Astrocyte (in vitro differentiated cells and primary cell): ENCODE results near the gene SPPL3. TPM values are rescaled to one million over a fixed set of nuclear protein-coding genes. Genes with fewer than 3 reads are reported as not detected.

Source experiments
- DNase-seq: peaks from one replicate; pipeline ENCODE4 v3.0.0-alpha.2; 2010; ENCODE audit warnings: low read depth
- FAIRE-seq: peaks from 2 replicates; lab custom pipeline; 2011; peaks lifted over from hg19 to GRCh38; lab: Jason Lieb, UNC
- H2AFZ ChIP-seq: 2 replicates; pipeline ENCODE4 v1.6.0; 2012; ENCODE audit warnings: low read depth, low read length, inconsistent platforms
- H3K27ac ChIP-seq: 2 replicates; pipeline ENCODE4 v1.5.1; 2011; ENCODE audit warnings: low read depth, low read length, inconsistent platforms
- H3K27me3 ChIP-seq: 2 replicates; pipeline ENCODE4 v1.6.0; 2011; ENCODE audit warnings: low read length, inconsistent platforms; ENCODE audit not compliant: insufficient read depth
- H3K36me3 ChIP-seq: 2 replicates; pipeline ENCODE4 v1.5.1; 2011; ENCODE audit warnings: low read length, inconsistent platforms; ENCODE audit not compliant: insufficient read depth
- H3K4me1 ChIP-seq: 2 replicates; pipeline ENCODE4 v1.5.1; 2011; ENCODE audit warnings: low read length, inconsistent platforms; ENCODE audit not compliant: insufficient read depth
- H3K4me2 ChIP-seq: 2 replicates; pipeline ENCODE4 v1.6.0; 2012; ENCODE audit warnings: low read length, inconsistent platforms
- H3K4me3 ChIP-seq: 2 replicates; pipeline ENCODE4 v1.5.1; 2011; ENCODE audit warnings: low read depth, mild to moderate bottlenecking, low read length, inconsistent platforms; ENCODE audit not compliant: insufficient read depth
- H3K79me2 ChIP-seq: 2 replicates; pipeline ENCODE4 v1.6.0; 2012; ENCODE audit warnings: mild to moderate bottlenecking, low read length, inconsistent platforms; ENCODE audit not compliant: insufficient read depth
- H3K9ac ChIP-seq: 2 replicates; pipeline ENCODE4 v1.6.0; 2012; ENCODE audit warnings: mild to moderate bottlenecking, low read length, inconsistent platforms
- H3K9me3 ChIP-seq: 2 replicates; pipeline ENCODE4 v1.5.1; 2012; ENCODE audit warnings: low read depth, mild to moderate bottlenecking, low read length, inconsistent platforms; ENCODE audit not compliant: insufficient read depth
- H4K20me1 ChIP-seq: 2 replicates; pipeline ENCODE4 v1.6.0; 2012; ENCODE audit warnings: low read length, inconsistent platforms; ENCODE audit not compliant: insufficient read depth
- H3K27ac Mint-ChIP-seq: one replicate; pipeline ENCODE4 v1.8.0; 2021; ENCODE audit warnings: mild to moderate bottlenecking, mixed read lengths; ENCODE audit not compliant: unreplicated experiment
- H3K27me3 Mint-ChIP-seq: one replicate; pipeline ENCODE4 v1.8.0; 2021; ENCODE audit warnings: low read depth, mixed read lengths; ENCODE audit not compliant: unreplicated experiment
- H3K36me3 Mint-ChIP-seq: one replicate; pipeline ENCODE4 v1.8.0; 2021; ENCODE audit warnings: low read depth, mixed read lengths; ENCODE audit not compliant: unreplicated experiment
- H3K4me1 Mint-ChIP-seq: one replicate; pipeline ENCODE4 v1.8.0; 2021; ENCODE audit warnings: low read depth, mixed read lengths; ENCODE audit not compliant: unreplicated experiment
- H3K4me3 Mint-ChIP-seq: one replicate; pipeline ENCODE4 v1.8.0; 2021; ENCODE audit warnings: mild to moderate bottlenecking, moderate library complexity, mixed read lengths; ENCODE audit not compliant: unreplicated experiment
- H3K9me3 Mint-ChIP-seq: one replicate; pipeline ENCODE4 v1.8.0; 2021; ENCODE audit warnings: mild to moderate bottlenecking, mixed read lengths; ENCODE audit not compliant: unreplicated experiment
- EZH2 ChIP-seq: IDR thresholded peaks from 2 replicates; pipeline ENCODE4 v1.6.1; 2012; ENCODE audit warnings: mild to moderate bottlenecking, low read length, inconsistent platforms; ENCODE audit not compliant: insufficient read depth
- total RNA-seq: library from RNA; stranded (reverse); gene quantifications from 2 replicates; pipeline ENCODE4 v1.2.1, GENCODE V29; 2021
- TF ChIP-seq, protein P1 (sequence below): IDR thresholded peaks from 2 replicates; pipeline ENCODE4 v1.5.1; 2011; ENCODE audit warnings: low read depth, mild to moderate bottlenecking, inconsistent platforms, low read length, moderate library complexity; ENCODE audit not compliant: insufficient read depth

SPPL3 gene
- total RNA-seq, 1 donor from 2014 or later: 48.3 TPM

DNA sequence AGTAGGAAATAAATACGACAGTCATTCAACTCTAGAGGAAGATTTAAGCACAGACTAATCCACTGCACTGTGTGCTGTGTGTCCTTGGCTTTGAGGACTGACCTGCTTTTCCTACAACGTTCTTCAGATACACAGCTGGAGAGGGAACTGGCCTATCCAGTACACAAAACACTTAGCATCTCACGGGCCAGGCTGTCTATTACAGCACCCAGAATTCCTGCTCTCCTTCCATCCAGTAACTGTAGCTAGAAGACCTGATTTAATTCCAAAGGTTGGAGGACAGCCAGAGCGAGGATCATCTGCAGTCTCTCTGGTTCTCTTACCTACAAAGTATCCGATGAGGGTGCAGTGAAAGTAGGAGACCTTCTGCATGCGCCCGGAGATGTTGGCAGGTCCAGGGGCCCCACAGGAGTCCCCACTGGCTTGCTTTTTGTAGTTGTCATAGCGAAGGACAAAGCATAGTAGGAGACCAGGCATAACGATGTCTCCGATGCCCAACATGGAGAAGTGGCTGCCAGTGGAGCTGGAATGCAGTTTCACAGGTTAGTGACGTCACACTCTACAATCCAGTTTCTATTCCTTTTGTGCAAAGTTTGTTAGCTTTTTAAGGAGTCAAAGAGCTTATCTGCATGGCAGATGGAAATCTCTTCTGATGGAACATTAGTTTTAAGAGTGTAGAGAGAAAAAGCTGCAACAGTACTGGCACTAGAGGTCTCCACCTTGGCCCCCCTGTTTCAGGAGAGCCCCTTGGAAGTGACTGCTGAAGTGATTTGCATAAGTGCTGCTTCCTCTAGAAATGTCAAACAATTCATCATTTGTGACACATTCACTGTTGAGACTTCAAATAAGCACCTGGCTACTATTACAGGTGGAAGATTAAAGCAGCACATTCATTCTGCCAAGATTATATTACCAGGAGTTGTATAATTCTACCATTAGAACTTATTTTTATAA lies 136.8 kb downstream of the SPPL3 start:
- H3K4me2 ChIP-seq: no peak overlapping the region
- no peak overlapping the region for H2AFZ ChIP-seq
- peaks cover 4% of the 10 kb centered on the region for H3K9me3 Mint-ChIP-seq
- H3K4me1 ChIP-seq: no peaks in the 10 kb centered on the region
- no peaks in the 10 kb centered on the region for H3K9me3 ChIP-seq
- H3K27me3 Mint-ChIP-seq: no peaks in the 10 kb centered on the region
- no peaks in the 10 kb centered on the region for H3K27me3 ChIP-seq
- H3K27ac Mint-ChIP-seq: no peak overlapping the region
- TF ChIP-seq EZH2: no peak
- TF ChIP-seq, protein P1, sequence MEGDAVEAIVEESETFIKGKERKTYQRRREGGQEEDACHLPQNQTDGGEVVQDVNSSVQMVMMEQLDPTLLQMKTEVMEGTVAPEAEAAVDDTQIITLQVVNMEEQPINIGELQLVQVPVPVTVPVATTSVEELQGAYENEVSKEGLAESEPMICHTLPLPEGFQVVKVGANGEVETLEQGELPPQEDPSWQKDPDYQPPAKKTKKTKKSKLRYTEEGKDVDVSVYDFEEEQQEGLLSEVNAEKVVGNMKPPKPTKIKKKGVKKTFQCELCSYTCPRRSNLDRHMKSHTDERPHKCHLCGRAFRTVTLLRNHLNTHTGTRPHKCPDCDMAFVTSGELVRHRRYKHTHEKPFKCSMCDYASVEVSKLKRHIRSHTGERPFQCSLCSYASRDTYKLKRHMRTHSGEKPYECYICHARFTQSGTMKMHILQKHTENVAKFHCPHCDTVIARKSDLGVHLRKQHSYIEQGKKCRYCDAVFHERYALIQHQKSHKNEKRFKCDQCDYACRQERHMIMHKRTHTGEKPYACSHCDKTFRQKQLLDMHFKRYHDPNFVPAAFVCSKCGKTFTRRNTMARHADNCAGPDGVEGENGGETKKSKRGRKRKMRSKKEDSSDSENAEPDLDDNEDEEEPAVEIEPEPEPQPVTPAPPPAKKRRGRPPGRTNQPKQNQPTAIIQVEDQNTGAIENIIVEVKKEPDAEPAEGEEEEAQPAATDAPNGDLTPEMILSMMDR: no peak
- H4K20me1 ChIP-seq: peaks cover 14% of the 10 kb centered on the region
- H3K9ac ChIP-seq: no peak overlapping the region
- FAIRE-seq: no peak
- H3K27ac ChIP-seq: no peak overlapping the region
- peaks cover 46% of the 10 kb centered on the region for H3K36me3 Mint-ChIP-seq
- no peak overlapping the region for H3K4me3 ChIP-seq
- DNase-seq: no peak
- H3K79me2 ChIP-seq: no peaks in the 10 kb centered on the region
- H3K4me3 Mint-ChIP-seq: no peak overlapping the region
- peaks cover 20% of the 10 kb centered on the region for H3K36me3 ChIP-seq
- H3K4me1 Mint-ChIP-seq: peaks cover under 1% of the 10 kb centered on the region

DNA sequence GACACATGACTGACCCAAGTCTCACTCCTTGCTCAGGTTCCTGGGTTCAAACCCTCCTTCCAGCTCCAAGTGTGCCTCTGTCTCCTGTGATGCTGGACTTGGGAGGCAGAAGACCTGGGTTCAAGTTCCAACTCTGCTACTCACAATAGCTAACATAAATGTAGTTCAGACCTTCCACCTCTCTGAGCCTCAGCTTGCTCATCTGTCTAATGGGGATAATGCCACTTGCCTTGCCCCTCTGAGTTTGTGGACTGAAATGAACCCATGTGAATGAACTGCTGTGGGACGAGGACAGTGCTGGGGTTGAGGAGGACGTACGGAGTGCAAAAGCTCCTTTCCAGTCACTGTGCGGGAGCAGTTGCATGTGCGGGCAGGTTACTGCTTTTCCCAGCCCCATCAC lies 137.6 kb downstream of the SPPL3 start:
- Histone ChIP-seq H3K9me3 (no peaks in the 10 kb centered on the region), H3K4me1 (peaks cover 5% of the 10 kb centered on the region), H3K9ac (no peak overlapping the region), H3K4me3 (no peak overlapping the region), H3K36me3 (peaks cover 20% of the 10 kb centered on the region), H3K4me2 (no peak overlapping the region), H4K20me1 (peaks cover 14% of the 10 kb centered on the region), H3K27me3 (no peaks in the 10 kb centered on the region), H2AFZ (no peak overlapping the region), H3K27ac (no peak overlapping the region), H3K79me2 (no peaks in the 10 kb centered on the region)
- H3K4me1 Mint-ChIP-seq: peaks cover 9% of the 10 kb centered on the region
- H3K27me3 Mint-ChIP-seq: no peaks in the 10 kb centered on the region
- peaks cover 47% of the 10 kb centered on the region for H3K36me3 Mint-ChIP-seq
- DNase-seq: no peak
- FAIRE-seq: no peak
- peaks cover 4% of the 10 kb centered on the region for H3K9me3 Mint-ChIP-seq
- no peak for TF ChIP-seq EZH2
- TF ChIP-seq, protein P1: no peak
- no peak overlapping the region for H3K4me3 Mint-ChIP-seq
- no peak overlapping the region for H3K27ac Mint-ChIP-seq

DNA sequence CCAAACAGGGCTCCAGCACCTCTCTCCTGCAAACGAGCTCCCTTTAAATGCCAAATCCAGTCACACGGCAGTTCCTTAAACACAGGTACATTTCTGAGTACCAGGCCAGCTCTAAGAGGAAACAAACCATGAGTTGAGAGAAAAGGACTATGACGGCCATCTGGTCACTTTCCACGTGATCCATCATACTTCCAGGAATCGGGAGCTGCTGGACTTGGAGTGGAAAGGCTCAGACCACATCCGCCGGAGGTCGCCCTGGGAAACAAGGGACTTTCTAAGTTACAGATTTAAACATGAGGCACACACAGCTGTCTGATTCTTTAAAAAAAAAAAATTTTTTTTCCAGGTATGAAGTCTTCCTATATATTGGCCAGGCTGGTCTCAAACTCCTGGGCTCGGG lies 139.3 kb downstream of the SPPL3 start:
- DNase-seq (no peak), FAIRE-seq (no peak)
- H3K4me1 ChIP-seq: peaks cover 5% of the 10 kb centered on the region
- peaks cover 1% of the 10 kb centered on the region for H3K9me3 Mint-ChIP-seq
- H4K20me1 ChIP-seq: peaks cover 3% of the 10 kb centered on the region
- H3K4me2 ChIP-seq: no peak overlapping the region
- no peaks in the 10 kb centered on the region for H3K79me2 ChIP-seq
- H2AFZ ChIP-seq: no peak overlapping the region
- peaks cover 44% of the 10 kb centered on the region for H3K36me3 Mint-ChIP-seq
- peaks cover 15% of the 10 kb centered on the region for H3K4me1 Mint-ChIP-seq
- peaks cover 20% of the 10 kb centered on the region for H3K36me3 ChIP-seq
- H3K27me3 Mint-ChIP-seq: no peaks in the 10 kb centered on the region
- no peak overlapping the region for H3K4me3 ChIP-seq
- H3K9me3 ChIP-seq: no peaks in the 10 kb centered on the region
- H3K27me3 ChIP-seq: no peaks in the 10 kb centered on the region
- H3K27ac ChIP-seq: no peak overlapping the region
- no peak overlapping the region for H3K9ac ChIP-seq
- TF ChIP-seq EZH2: no peak
- TF ChIP-seq, protein P1: no peak
- no peak overlapping the region for H3K4me3 Mint-ChIP-seq
- H3K27ac Mint-ChIP-seq: no peak overlapping the region
